H1 (cell line): Measurements from ENCODE around the gene NR5A2. TPM values are rescaled to one million over a fixed set of nuclear protein-coding genes. Genes with fewer than 3 reads are reported as not detected.

Experiments
- CHD7 ChIP-seq: fragments of 300-600 bp; sonication (generic); IDR thresholded peaks from 2 replicates; pipeline ENCODE4 v1.7.1; 2012; ENCODE audit warnings: low read length, moderate library complexity, mild to moderate bottlenecking, inconsistent platforms; ENCODE audit not compliant: insufficient replicate concordance
- CTBP2 ChIP-seq: IDR thresholded peaks from 2 replicates; pipeline ENCODE4 v1.7.0; 2011; ENCODE audit warnings: borderline replicate concordance, mild to moderate bottlenecking, moderate library complexity, mixed read lengths, low read length; ENCODE audit not compliant: insufficient read depth, insufficient read length
- EP300 ChIP-seq, 2 experiments: IDR thresholded peaks; 1 replicate in 1 of 2; 2 replicates in 1 of 2; pipeline ENCODE4 v1.6.1; 2011 to 2012; ENCODE audit warnings: low read depth in 2 of 2, low read length in 2 of 2, mild to moderate bottlenecking in 2 of 2, borderline replicate concordance in 1 of 2, inconsistent platforms in 1 of 2, moderate library complexity in 1 of 2
- GTF2F1 ChIP-seq: IDR thresholded peaks from 2 replicates; pipeline ENCODE4 v1.6.1; 2012; ENCODE audit warnings: low read depth, low read length, improper control_type of control experiment, borderline replicate concordance
- HDAC6 ChIP-seq: IDR thresholded peaks from one replicate; pipeline ENCODE4 v1.7.1; 2012; ENCODE audit warnings: low read depth, mild to moderate bottlenecking, inconsistent platforms, low read length, moderate library complexity
- POU5F1 ChIP-seq: IDR thresholded peaks from 2 replicates; pipeline ENCODE4 v1.6.1; 2011; ENCODE audit warnings: low read depth, mild to moderate bottlenecking, low read length, moderate library complexity
- RAD21 ChIP-seq, 2 experiments: IDR thresholded peaks in 1 of 2; conservative IDR thresholded peaks in 1 of 2; 2 replicates each; pipeline ENCODE4 v1.6.1; 2011; ENCODE audit warnings: low read depth in 2 of 2, low read length in 2 of 2, improper control_type of control experiment in 1 of 2, inconsistent platforms in 1 of 2, mild to moderate bottlenecking in 1 of 2, moderate library complexity in 1 of 2
- SIRT6 ChIP-seq: IDR thresholded peaks from one replicate; pipeline ENCODE4 v1.7.1; 2012; ENCODE audit warnings: low read length, inconsistent platforms
- TAF1 ChIP-seq: IDR thresholded peaks from 2 replicates; pipeline ENCODE4 v1.6.1; 2011; ENCODE audit warnings: mild to moderate bottlenecking, low read depth, low read length
- USF2 ChIP-seq: IDR thresholded peaks from 2 replicates; pipeline ENCODE4 v1.6.1; 2011; ENCODE audit warnings: low read length, improper control_type of control experiment
- polyA plus RNA-seq, 7 experiments: library from polyadenylated mRNA; depleted of rRNA in 3 of 7; stranded (reverse) in 5 of 7; unstranded in 2 of 7; fragments of >200 nt in 5 of 7; fragments of 200-250 nt in 2 of 7; gene quantifications; 1 replicate in 5 of 7; 2 replicates in 1 of 7; 4 replicates in 1 of 7; pipeline versions ENCODE4 v1.2.1 to v1.2.3, GENCODE V29; 2011 to 2013; ENCODE audit warnings: missing spikeins in 2 of 7, mixed read lengths in 2 of 7
- total RNA-seq: library from RNA; stranded (reverse); fragmentation: NEBNext Ultra II Directional; extraction: Animal tissue kit (Norgen Biotek cat#: 25700); gene quantifications from 2 replicates; pipeline ENCODE4 v1.2.1, GENCODE V29; 2021

The NR5A2 gene
- total and polyA plus RNA-seq, 2 of the 8 experiments (the other 6 are each of a cell fraction or from before 2014, with no cell fraction given): 1.7 to 11.6 TPM

- TF ChIP-seq CHD7 (no peak), USF2 (no peak), POU5F1 (no peak), RAD21 (IDR thresholded peaks at IDR 0.05 in 1 of 2, conservative IDR thresholded peaks at IDR 0.05 in 1 of 2; ENCODE audit: low read depth in 2 of 2, low read length in 2 of 2) (no peak), SIRT6 (no peak), TAF1 (no peak), CTBP2 (no peak), HDAC6 (no peak), EP300 (IDR thresholded peaks at IDR 0.05; ENCODE audit: borderline replicate concordance in 1 of 2, low read depth in 2 of 2, low read length in 2 of 2) (no peak), GTF2F1 (no peak)
These were observed 69.3 kb downstream of the NR5A2 start (continued) for GRCh38 chr1:200096774-200097173.
